ENCODE data around the gene CD200R1L.

The CD200R1L gene

DNA sequence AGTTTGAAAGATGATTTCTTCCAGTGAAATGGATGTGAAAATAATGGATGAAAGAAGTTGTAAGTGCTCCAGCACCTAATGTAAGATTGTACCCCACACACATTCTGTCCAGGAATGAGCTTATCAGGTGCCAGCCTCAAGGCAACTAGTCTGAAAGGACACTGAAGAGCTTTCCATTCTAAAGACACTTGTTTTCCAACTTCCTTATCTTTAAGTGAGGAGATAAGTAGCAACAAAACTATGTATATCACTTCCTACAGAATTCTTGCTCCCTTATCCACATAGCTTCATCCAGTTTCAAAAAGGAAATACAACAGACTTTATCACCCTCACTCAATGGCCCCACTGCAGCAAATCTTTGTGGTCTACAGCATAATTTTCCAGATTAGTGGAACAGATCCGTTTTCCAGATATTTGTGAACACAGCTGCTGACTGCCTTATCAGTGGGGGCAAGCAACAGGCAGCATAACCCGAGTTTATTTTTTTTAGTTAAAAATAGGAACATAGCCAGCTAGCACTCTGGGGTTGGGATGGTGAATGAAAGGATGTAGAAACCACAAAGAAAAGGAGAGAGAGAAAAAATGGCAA is 60.6 kb downstream of the CD200R1L start:
- no peak for DNase-seq

DNA sequence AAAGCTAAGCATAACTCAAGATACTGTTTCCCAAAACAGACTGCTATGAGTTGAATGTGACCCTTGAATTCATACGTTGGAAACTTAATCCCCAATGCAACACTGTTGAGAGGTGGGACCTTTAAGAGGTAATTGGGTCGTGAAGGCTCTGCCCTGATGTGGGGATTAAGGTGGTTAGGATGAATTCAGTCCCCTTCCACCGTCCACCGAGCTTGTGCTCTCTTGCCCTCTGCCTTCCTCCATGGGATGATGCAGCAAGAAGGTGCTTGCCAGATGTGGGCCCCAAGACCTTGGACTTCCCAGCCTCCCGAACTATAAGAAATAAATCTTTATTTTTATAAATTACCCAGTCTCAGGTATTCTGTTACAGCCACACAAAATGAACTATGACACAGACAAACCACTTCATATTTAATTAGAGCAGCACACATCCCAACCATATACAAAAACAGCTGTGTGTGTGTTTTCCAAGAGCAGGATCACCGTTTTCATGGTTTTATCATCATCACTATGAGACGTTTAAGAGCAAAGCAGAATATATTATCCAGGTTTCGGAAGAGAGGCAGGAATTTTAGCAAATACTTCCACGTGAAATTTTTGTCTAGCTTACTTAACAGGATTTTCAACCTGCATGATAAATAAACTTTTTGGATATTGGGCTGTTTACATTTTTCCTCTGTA is 61.2 kb downstream of the CD200R1L start:
- no peak for DNase-seq

DNA sequence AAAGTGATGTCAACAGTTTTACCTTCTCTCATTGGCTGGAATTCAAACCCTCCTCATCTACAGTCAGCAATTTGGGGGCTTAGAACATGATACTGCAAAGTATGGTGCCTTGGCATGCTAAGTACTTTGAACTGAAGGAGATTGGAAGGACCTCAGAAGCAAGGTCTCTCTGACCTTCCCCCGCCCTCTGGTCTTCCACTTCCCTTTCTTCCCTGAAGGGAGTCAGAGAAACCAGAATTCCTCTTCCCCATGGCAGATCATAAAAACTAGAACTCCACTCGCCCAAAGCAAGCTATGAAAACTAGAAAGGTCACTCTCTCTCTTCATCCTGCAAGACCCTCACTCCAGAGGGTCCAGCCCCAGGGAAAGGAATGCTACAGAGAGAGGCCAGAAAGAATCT is 64.2 kb downstream of the CD200R1L start:
- DNase-seq = no peak

DNA sequence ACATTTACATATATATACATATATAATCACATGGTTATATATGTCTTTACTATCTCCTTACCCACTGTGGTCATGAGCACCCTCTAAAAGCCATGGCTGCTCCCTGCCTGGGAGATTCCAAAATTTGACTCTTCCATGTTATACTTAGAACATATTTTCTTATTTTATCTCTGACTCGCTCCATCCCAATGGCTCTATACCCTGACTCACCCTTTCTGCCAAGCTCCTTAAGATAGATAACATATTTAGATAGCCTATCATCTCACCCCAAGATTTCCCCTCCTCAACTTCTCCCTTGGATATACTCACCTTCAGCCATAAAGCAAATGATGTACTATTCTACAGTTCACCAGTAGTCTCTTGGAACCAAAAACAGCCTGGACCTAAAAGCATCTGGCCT is 65.1 kb downstream of the CD200R1L start:
- DNase-seq = no peak

DNA sequence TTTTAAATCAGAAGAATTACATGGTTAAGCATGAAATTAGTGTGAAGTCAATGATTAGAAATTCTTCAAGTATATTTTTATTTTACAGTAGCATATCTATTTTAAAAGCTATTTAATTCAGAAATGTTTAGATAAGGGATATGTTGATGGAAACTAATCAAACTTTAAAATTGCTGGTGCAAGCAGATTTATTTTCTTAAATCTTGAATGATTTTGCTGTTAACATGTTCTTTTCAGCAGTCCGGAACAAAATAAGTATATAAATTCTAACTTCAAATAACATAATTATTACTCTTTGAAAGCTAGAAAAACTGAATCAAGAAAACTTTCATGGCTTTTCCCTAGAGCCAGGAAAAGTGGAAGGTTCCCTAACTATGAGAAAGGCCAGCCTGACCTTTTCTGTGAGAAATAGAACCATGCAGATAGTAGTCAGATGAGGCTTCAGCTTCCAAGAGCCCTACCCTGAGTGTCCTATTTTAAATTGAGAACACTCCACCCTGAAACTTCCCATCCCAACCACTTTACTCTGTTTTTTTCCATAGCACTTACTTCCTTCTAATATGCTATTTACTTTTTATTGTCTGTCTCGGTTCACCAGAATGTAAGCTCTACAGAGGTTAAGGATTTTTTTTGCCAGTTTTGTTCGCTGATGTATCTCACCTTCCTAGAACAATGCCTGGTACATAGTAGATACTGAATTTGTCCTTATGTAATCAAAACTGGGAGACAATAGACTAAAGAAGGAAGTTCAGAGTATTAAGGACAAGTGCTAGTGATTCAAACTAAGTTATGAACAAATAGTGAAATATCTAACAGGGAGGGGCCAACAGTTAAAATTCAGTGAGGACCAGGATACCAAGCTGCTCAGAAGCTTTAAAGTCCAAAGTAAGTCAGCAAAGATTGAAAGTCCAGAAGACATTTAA is 66.8 kb downstream of the CD200R1L start:
- no peak for DNase-seq

DNA sequence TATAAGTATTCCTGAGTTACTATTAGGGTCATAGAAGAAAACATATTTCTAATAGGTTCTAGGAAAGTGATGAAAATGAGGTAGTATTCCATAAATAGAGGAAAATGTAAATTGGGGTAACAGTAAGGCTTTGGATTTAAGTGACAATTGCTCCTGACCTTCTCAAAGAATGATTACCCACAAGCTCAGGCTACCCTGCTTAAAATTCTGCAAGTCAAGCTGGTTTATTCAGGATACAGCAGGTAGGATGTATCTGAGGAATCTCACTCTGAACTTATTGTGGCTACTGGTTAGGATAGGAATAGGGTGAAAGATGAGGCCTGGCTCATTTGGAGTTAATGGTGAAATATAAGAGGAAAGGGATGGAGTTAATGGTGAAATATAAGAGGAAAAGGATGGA is 67.7 kb downstream of the CD200R1L start:
- DNase-seq = no peak

DNA sequence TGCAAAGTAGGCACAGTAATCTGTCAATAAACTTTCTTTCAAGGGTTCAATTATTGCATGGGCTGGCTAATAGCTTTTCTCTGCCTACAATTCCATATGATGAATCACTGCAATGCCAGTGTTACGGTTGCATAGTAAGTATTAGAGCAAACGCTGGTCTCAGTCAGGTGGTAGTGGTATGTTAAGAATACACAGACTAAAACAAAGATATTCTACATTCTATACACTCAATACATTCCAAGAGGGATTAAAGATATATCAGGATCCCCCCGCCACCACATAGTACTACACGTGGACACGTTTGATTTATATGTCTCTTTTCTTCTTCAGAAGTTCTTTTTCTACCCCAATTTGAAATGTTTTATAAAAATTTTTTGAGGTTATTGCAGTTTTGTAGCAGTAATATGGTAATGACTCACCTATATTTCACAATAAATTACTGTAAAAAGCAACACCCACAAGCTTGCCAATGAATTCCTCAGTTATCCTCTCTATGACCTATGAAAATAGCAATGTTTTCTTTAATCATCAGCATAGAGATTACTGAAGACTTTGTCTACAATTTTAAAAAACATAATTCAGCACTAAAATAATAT is 68.2 kb downstream of the CD200R1L start:
- no peak for DNase-seq

DNA sequence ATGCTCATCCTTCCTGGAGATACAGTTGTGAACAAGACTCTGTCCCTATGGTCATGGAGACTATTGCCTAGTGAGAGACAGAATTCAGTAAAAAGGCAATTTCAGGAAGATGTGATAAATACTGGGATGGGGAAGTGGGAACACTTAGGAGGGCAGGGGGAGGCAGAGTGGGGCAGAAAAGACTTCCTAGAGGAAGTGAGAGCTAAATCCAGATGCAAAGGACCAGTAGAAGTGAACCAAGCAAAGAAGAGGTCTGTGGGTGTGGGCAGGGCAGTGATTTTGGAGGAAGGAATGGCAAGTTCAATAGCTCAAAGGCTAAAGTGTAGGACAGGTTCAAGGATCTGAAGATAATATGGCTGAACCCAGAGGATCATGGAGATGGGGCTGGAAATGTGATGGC is 68.9 kb downstream of the CD200R1L start:
- no peak for DNase-seq

DNA sequence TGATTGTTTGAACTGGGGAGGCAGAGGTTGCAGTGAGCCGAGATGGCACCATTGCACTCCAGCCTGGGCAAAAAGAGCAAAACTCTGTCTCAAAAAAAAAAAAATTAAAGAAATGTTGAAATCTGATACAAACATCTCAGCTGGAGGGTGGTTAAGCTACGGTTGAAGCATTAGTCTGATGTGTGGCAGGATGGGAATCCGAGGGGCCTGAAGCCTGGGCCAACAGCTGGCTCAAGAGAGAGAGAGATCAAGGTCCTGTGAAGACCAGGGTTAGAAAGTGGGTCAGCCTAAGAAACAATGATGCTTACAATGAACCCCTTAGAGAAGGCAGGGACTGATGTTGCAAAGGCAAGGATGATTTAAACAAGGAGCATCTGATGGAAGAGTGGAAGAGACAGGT is 69.8 kb downstream of the CD200R1L start:
- no peak for DNase-seq

DNA sequence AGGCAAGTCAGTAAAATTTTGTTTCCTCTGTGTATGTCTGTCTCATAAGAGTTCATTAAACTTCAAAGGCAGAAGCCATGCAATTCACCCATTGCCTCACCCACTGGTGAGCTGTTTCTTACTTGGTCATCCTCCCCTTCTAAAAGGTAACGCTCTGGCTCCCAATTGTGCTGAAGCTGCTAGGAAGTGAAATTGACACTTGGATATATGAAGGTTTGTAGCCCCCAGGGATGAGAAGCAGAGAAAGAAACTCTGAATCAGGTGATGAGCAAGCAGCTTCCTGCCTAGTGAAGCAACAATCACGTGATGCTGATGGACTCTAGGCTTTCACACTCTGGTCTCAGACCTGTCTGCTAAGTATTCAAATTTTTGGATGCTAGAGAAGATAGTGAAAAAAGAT is 70.7 kb downstream of the CD200R1L start:
- DNase-seq = no peak

DNA sequence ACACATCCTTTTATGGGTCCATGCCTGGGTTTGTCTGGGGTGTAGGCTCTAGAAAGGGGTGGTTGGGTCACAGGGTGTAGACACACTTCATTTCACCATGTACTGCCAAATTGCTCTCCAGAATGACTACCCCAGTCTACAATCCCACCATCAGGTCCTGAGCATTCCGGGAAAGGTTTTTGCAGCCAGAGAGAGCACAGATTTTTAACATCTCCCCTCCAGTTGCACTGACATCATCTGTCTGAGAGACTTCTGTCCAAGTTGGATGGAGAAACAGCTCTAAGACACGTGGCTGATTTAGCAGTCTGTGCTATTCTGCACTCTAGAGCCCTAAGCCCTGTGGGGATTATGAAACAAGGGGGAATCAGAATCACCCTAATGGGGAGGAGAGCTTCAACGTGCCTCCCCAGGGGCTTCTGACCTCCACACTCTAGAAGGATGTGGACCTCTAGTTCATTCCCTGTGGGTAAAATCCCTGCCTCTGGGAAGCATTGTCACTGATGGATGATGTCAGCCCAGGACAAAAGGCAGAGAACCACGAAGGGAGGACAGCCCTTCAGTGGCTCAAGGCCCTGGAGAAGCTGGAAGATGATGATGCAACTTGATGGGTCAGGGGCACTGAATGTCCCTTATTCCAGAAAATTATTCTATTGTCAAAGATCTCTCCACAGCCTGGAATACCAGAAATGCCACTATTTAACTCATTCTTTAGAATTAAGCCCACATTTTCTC is 71.5 kb downstream of the CD200R1L start:
- no peak for DNase-seq

DNA sequence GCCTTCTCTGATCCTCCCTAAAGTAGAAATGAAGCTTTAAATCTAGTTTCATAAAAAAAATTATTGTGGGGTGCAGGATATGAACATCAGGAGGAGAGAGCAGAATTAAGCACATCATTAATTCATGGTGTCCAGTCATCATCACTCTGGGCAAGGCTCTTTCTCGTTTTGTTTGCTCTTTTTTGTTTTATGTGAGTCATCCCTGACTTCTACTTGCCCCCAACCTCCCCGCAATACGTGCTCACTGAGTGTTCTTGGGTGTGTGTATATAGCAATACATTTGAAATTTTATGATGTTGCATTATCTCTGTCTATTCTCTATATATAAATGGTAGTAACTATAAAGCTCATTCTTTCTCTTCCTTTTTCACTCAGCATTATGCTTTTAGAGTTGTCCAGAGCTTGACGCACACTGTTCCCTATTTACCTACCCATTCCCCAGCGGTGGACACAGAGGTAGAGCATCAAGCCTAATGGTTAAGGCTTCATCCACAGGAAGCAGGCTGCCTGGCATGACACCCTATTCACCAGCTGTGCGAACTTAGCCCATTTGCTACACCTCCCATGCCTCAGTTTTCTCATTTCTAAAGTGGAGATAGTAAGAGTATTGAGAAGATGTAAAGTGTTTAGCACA is 72.3 kb downstream of the CD200R1L start:
- no peak for DNase-seq

DNA sequence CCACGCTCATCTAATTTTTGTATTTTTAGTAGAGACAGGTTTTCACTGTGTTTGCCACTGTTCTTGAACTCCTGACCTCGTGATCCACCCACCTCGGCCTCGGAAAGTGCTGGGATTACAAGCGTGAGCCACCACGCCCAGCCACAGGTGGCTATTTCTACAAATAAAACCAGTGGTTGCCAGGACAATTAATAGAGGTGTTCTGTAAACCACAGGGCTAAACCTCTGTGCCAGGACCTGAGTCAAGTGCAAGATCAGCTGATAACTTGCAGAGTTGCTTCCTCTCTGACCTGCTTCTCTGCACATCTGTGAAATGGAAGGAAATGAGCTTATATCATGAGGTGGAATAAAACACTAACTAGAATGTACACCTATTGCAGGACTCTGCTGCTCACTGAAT is 72.8 kb downstream of the CD200R1L start:
- no peak for DNase-seq

DNA sequence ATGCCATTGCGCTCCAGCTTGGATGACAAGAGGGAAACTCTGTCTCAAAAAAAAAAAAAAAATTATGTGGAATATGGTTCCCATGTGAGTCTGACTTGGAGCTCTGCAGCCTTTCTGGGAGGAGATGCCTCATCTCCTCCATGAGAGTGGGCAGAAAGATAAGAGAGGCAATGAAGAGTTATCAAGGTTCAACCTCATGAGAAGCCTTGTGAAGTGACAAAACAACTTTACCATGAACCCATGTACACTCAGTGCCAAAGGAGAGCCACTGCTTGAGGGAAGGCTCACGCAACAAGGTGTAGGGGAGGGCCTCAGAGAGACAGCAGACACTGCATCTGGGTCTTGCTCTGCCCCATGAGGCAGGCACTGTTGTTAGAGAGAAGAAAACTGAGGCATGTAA is 75.7 kb downstream of the CD200R1L start:
- no peak for DNase-seq

DNA sequence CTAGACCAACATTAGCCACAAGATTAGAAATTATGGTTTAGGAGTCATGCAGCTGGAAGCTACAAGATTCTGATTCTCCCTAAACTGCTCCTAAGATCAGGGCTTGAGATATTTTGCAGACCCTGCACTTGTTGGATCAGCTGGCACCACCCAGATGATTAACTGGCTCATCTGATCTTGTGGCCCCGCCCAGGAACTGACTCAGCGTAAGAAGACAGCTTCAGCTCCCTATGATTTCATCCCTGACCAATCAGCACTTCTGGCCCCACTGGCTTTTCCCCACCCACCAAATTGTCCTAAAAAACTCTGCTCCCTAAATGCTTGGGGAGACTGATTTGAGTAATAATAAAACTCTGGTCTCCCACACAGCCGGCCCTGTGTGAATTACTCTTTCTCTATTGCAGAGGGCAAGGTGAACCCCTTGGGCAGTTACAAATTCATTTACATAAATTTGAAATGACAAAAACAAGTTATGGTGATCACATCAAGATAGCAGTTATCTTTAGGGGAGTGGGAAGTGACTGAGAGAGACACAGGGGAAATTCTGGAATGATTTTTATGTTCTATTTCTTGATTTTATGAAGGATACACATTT is 76.5 kb downstream of the CD200R1L start:
- peak; percentile 41 to 45 for DNase-seq

DNA sequence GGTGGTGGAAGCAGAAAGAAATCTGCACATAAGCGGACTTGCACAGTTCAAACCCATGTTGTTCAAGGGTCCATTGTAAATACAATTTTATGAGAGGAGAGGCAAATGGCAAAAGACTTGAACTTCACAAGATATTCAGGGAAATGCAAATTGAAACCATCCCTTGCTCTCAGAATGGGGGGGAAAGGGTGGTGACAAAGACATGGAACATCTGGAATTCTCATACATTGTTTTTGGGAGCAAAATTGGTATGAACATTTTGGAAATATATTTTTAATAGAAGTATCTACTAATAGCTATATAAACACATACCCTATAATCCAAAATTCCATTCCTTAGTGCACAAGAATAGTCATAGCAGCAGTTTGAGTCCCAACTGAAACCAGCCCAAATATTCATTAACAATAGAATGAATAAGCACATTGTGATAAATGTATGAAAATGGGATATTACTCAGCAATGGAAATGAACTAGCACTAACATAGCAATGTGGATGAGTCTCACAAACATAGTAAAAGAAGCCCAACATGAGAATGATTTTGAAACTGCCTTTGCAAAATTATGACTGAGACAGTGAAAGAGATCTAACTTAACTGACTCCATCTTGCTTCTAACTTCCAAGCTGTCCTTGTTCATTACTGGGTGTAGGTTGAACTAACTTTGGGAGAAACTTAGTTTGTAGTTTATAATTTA is 77.2 kb downstream of the CD200R1L start:
- DNase-seq = no peak

DNA sequence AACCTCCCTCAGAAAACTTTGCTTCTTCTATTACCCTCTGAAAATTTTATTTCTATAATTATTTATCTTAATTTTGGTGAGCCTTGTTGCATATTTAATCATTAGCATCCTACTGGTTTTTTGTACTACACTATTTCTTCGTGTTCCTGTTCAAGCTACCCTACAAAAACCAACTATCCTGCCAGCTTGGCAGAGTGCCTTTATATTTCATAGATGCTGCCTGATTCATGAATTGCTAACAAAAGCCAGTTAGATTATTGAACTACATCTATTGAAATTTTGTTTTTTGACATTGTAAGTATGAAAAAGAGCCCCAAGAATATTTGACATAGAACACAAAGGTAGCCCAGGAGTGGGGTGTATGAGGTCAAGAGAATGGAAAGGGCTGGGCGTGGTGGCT is 78.9 kb downstream of the CD200R1L start:
- no peak for DNase-seq

DNA sequence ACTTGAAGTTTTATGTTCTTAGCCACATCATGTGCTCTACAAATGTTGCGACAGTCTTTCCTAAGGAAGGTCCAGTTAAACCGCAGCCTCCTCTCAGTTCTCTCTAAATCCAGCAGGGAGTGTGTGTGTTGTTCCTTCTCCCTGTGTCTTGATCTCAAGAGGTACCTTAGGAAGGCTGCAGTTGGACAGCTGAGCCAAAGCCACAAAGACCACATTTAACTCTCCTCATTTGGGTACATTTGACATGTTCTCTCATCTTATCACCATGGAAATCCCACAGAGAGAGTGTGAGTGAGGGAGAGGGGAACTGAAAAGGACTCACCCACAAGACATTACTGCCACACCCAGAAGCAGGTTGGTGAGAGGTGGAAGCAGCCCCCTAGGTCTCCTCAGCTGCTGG is 79.5 kb downstream of the CD200R1L start:
- DNase-seq = no peak
